Vagina (tissue), 2 donors: ENCODE data around the gene IGF2BP1. TPM values are rescaled to one million over a fixed set of nuclear protein-coding genes. Genes with fewer than 3 reads are reported as not detected.

Experiments used
- DNase-seq, 2 donors: peaks; one replicate each; pipeline ENCODE4 v3.0.0-alpha.2; 2017; ENCODE audit errors: extremely low spot score in 2 of 2
- H3K27ac ChIP-seq: fragments of 200-600 bp; sonication (generic); one replicate; pipeline ENCODE4 v1.5.1; 2019
- H3K27me3 ChIP-seq: fragments of 200-600 bp; sonication (generic); one replicate; pipeline ENCODE4 v1.5.1; 2019
- H3K36me3 ChIP-seq, 2 donors: fragments of 200-600 bp; sonication (generic); one replicate each; pipeline ENCODE4 v1.5.1; 2017 to 2019
- H3K4me1 ChIP-seq: fragments of 200-600 bp; sonication (generic); one replicate; pipeline ENCODE4 v1.5.1; 2019
- H3K4me3 ChIP-seq, 2 donors: fragments of 200-600 bp; sonication (generic); 1 replicate in 1 of 2; 2 replicates in 1 of 2; pipeline ENCODE4 v1.5.1; 2016 to 2019
- H3K9me3 ChIP-seq: fragments of 200-600 bp; sonication (generic); one replicate; pipeline ENCODE4 v1.5.1; 2019
- CTCF ChIP-seq, 3 experiments: fragments of 450-650 bp in 2 of 3; fragments of 200-600 bp in 1 of 3; sonication (generic) in 1 of 3; IDR thresholded peaks; one replicate each; pipeline ENCODE4 v1.5.1; 2017 to 2019; ENCODE audit warnings: antibody characterized with exemption in 3 of 3, mild to moderate bottlenecking in 2 of 3, moderate library complexity in 2 of 3
- POLR2A ChIP-seq, 2 donors: fragments of 450-650 bp; IDR thresholded peaks; one replicate each; pipeline ENCODE4 v1.6.1; 2017; ENCODE audit warnings: antibody characterized with exemption in 2 of 2, mild to moderate bottlenecking in 2 of 2, moderate library complexity in 2 of 2
- POLR2AphosphoS5 ChIP-seq, 2 donors: sonication (generic); formaldehyde crosslinking; IDR thresholded peaks; one replicate each; pipeline ENCODE4 v1.9.0; 2017; ENCODE audit warnings: antibody characterized with exemption in 2 of 2, mild to moderate bottlenecking in 2 of 2, low read depth in 1 of 2; ENCODE audit not compliant: insufficient read depth in 1 of 2
- intact Hi-C: fragments of 100-400 bp; cut with DNase I; formaldehyde crosslinking; loops from one replicate; pipeline ENCODE4 v1.15.1; 2023
- total RNA-seq: library from RNA; depleted of rRNA; stranded (reverse); fragments of >200 nt; gene quantifications from one replicate; pipeline ENCODE4 v1.2.3, GENCODE V29; 2016

The IGF2BP1 gene
- total RNA-seq, 1 donor from 2014 or later: not detected

- Histone ChIP-seq H3K36me3 (no peaks in the 10 kb centered on the region), H3K9me3 (no peaks in the 10 kb centered on the region), H3K27me3 (no peaks in the 10 kb centered on the region), H3K4me3 (no peak overlapping the region), H3K27ac (no peak overlapping the region), H3K4me1 (no peaks in the 10 kb centered on the region)
- intact Hi-C loops: no loop called here
- no peak for DNase-seq
- no peak for TF ChIP-seq POLR2A (IDR thresholded peaks at IDR 0.05)
- TF ChIP-seq POLR2AphosphoS5 (IDR thresholded peaks at IDR 0.05; ENCODE audit: insufficient read depth in 1 of 2, low read depth in 1 of 2): no peak
- no peak for TF ChIP-seq CTCF (IDR thresholded peaks at IDR 0.05)
Observed at GRCh38 chr17:49051269-49051668, 54.1 kb downstream of the IGF2BP1 start.

GRCh38 chr17:49053171-49053829, 56.1 kb downstream of the IGF2BP1 start:
- no peak overlapping the region for H3K27ac ChIP-seq
- TF ChIP-seq POLR2A (IDR thresholded peaks at IDR 0.05) (no peak), POLR2AphosphoS5 (IDR thresholded peaks at IDR 0.05; ENCODE audit: insufficient read depth in 1 of 2, low read depth in 1 of 2) (no peak)
- H3K9me3 ChIP-seq: no peaks in the 10 kb centered on the region
- no peak overlapping the region for H3K4me3 ChIP-seq
- intact Hi-C loops: no loop called here
- H3K4me1 ChIP-seq: no peaks in the 10 kb centered on the region
- H3K27me3 ChIP-seq: no peaks in the 10 kb centered on the region
- no peaks in the 10 kb centered on the region for H3K36me3 ChIP-seq
- DNase-seq: no peak

- no peak overlapping the region for H3K4me3 ChIP-seq
- H3K27me3 ChIP-seq: no peaks in the 10 kb centered on the region
- no peak overlapping the region for H3K27ac ChIP-seq
- H3K36me3 ChIP-seq: no peaks in the 10 kb centered on the region
- TF ChIP-seq POLR2A (IDR thresholded peaks at IDR 0.05) (no peak), CTCF (IDR thresholded peaks at IDR 0.05) (no peak), POLR2AphosphoS5 (IDR thresholded peaks at IDR 0.05; ENCODE audit: insufficient read depth in 1 of 2, low read depth in 1 of 2) (no peak)
- intact Hi-C loops: no loop called here
- H3K4me1 ChIP-seq: no peaks in the 10 kb centered on the region
- no peaks in the 10 kb centered on the region for H3K9me3 ChIP-seq
- no peak for DNase-seq
Observed at GRCh38 chr17:49054342-49055092, 57.3 kb downstream of the IGF2BP1 start.

- no peak for DNase-seq
- Histone ChIP-seq H3K27ac (no peak overlapping the region), H3K4me3 (no peak overlapping the region), H3K27me3 (no peaks in the 10 kb centered on the region), H3K9me3 (no peaks in the 10 kb centered on the region), H3K36me3 (no peaks in the 10 kb centered on the region), H3K4me1 (no peaks in the 10 kb centered on the region)
- intact Hi-C loops: no loop called here
- TF ChIP-seq POLR2AphosphoS5 (IDR thresholded peaks at IDR 0.05; ENCODE audit: insufficient read depth in 1 of 2, low read depth in 1 of 2): no peak
- TF ChIP-seq POLR2A (IDR thresholded peaks at IDR 0.05): no peak
- TF ChIP-seq CTCF (IDR thresholded peaks at IDR 0.05): no peak
Observed at GRCh38 chr17:49055181-49055927, 58.2 kb downstream of the IGF2BP1 start.

GRCh38 chr17:49061524-49061943, 64.3 kb downstream of the IGF2BP1 start:
- no peak for DNase-seq
- Histone ChIP-seq H3K4me1 (no peaks in the 10 kb centered on the region), H3K27me3 (no peaks in the 10 kb centered on the region), H3K27ac (no peak overlapping the region), H3K4me3 (no peak overlapping the region), H3K9me3 (no peaks in the 10 kb centered on the region), H3K36me3 (no peaks in the 10 kb centered on the region)
- intact Hi-C loops: no loop called here
- TF ChIP-seq CTCF (IDR thresholded peaks at IDR 0.05) (no peak), POLR2A (IDR thresholded peaks at IDR 0.05) (no peak), POLR2AphosphoS5 (IDR thresholded peaks at IDR 0.05; ENCODE audit: insufficient read depth in 1 of 2, low read depth in 1 of 2) (no peak)
